ENCODE data around the gene NALF2. TPM values are rescaled to one million over a fixed set of nuclear protein-coding genes. Genes with fewer than 3 reads are reported as not detected.

The NALF2 gene
- total and polyA plus RNA-seq, 2 donors (not counting 1 experiment from before 2014, with no cell fraction given), result not detected

DNA sequence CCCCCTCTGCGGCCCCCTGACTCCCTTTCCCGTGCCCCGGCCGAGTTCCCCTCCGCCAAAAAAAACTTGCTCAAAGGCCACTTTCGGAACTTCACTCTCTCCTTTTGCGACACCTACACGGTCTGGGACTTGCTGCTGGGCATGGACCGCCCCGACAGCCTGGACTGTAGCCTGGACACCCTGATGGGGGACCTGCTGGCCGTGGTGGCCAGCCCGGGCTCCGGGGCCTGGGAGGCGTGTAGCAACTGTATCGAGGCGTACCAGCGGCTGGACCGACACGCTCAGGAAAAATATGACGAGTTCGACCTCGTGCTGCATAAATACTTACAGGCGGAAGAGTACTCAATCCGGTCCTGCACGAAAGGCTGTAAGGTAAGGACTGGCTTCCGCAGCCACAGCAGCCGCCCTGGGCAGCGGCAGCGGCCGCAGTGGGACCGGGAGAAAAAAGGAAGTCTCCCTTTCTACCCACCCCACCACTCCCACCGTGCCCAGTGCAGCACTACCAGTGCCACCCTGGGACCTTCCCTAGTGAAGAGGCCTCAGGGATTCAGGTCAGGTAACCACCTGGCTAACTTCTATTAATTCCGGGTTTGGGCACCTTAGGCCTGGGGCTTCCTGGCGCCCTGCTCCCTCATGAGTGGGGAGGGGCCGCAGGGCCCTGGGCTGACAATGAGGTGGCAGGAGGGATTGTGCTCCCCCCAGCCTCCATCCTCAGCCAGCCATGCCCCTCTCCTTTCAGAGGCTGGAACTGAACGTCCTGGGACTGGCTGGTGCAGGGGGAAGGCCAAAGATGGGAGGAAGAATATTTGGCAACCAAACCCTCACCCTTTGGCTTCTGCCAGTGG lies 1.9 kb downstream of the NALF2 start:
- intact Hi-C loops (cut with micrococcal nuclease), result no loop called here
- H4K20me1 ChIP-seq (ENCODE audit: control insufficient read depth, insufficient read depth, low read length, poor library complexity, severe bottlenecking), result no peaks in the 10 kb centered on the region
- no peak for DNase-seq
- H3K9me3 Mint-ChIP-seq (ENCODE audit: insufficient read depth), result no peaks in the 10 kb centered on the region
- H3K4me1 ChIP-seq (ENCODE audit: control insufficient read depth in 2 of 2, insufficient read depth in 2 of 2, low read length in 2 of 2), result no peaks in the 10 kb centered on the region
- ATAC-seq (ENCODE audit: low read depth), result no peak
- H3K4me3 Mint-ChIP-seq, result peak overlapping the region; percentile 59
- H3K79me2 ChIP-seq (ENCODE audit: control insufficient read depth, insufficient read depth, low read length), result no peaks in the 10 kb centered on the region
- no peak overlapping the region for H3K9ac ChIP-seq (ENCODE audit: low read length)
- no peak overlapping the region for H3K4me3 ChIP-seq (ENCODE audit: control extremely low read depth in 1 of 5, extremely low read depth in 1 of 5, insufficient read depth in 1 of 5, low read depth in 2 of 5, low read length in 4 of 5)
- CTCF ChIA-PET, result no interaction called here
- H3K27ac ChIP-seq (ENCODE audit: low read length in 2 of 2), result no peak overlapping the region
- no peaks in the 10 kb centered on the region for H3K9me3 ChIP-seq (ENCODE audit: control extremely low read depth in 1 of 3, control insufficient read depth in 2 of 3, insufficient read depth in 1 of 3, low read length in 2 of 3)
- H3K36me3 ChIP-seq (replicated peaks in 1 of 2; ENCODE audit: control extremely low read depth in 1 of 2, control insufficient read depth in 1 of 2, extremely low read depth in 1 of 2, insufficient read depth in 2 of 2, low read length in 1 of 2), result no peaks in the 10 kb centered on the region
- WGBS (ENCODE audit: insufficient coverage), result 4% methylated on average over 21 of the region's 36 CpGs
- H2AFZ ChIP-seq (ENCODE audit: insufficient read depth, low read depth, low read length, poor library complexity, severe bottlenecking), result no peak overlapping the region
- H3K4me1 Mint-ChIP-seq, result peaks cover 6% of the 10 kb centered on the region
- peaks cover 0 to 13% (median under 1%) of the 10 kb centered on the region in 4 experiments for H3K27me3 ChIP-seq (replicated peaks in 1 of 4; ENCODE audit: control extremely low read depth in 1 of 4, control insufficient read depth in 3 of 4, insufficient read depth in 4 of 4, low read length in 3 of 4)
- no peak for TF ChIP-seq CTCF (IDR thresholded peaks at IDR 0.05)
- no peak for TF ChIP-seq EZH2 (IDR thresholded peaks at IDR 0.05; ENCODE audit: borderline replicate concordance, insufficient read depth, low read depth, low read length, poor library complexity, severe bottlenecking)
- POLR2A ChIA-PET, result no interaction called here
- no peak overlapping the region for H3K27ac Mint-ChIP-seq
- peak overlapping the region; percentile 25 for H3K4me2 ChIP-seq (replicated peaks; ENCODE audit: low read depth, low read length, poor library complexity, severe bottlenecking)
- H3K27me3 Mint-ChIP-seq, result peaks cover 15% of the 10 kb centered on the region
